Suppressor macrophage (primary cell): ENCODE results near the gene SCG5.

Source experiments
- DNase-seq, 4 experiments: peaks; one replicate each; pipeline ENCODE4 v3.0.0-alpha.2; 2020 to 2022

SCG5 gene

DNA sequence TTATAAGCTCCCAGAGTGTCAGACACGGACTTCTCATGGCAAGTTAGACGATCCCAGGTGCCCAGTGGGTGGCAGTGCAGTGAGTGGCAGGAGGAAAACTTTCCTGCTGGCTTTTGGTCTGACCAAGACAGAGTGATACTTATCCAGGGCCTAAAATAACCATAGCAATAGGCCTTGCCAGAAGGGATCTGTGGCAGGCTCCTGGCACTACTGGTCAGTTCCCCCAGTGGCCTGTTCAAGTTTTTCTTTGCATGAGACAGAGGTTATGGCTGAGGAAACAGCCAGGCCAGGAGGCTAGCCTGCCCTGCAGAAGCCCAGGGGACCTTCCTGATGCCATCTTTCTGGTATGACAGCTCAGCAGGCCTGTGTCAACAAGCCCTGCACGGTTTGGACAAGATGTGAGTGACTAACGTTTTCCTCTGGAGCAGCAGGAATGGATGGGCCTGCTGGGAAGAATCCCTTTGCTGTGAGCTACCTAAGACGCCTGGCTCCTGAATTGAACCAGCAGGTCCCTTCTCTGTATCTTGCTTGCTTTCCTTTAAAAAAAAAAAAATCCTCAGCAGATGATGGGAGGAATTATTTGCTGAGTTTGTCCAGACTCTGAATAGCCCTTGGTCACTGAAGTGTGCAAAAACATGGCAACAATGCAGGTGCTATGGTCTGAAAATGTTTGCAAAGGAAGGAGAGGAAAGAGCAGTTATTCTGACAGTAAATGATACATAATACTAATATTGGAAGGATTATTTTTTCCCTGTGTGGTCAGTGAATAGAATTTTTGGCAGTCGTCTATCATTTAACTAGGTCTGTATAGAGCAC is 18.0 kb downstream of the SCG5 start:
- no peak for DNase-seq

DNA sequence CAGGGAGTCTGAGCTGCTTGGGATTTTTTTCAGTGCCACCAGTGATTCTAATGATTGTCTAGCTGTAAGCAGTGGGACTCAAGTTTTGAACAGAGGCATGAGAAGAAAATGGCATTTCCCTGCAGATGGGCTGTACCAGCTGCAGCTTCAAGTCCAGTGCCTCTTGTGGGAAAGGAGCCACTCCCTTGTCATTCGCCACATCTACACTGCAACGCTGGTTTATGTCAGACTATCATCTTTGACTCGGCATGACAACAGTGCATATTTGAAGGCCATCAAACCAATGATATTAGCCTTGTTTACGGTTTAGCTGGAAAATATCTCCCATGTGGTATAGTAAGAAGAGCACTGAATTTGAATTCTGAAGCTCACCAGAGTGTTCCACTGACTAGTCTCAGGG is 22.2 kb downstream of the SCG5 start:
- no peak for DNase-seq

DNA sequence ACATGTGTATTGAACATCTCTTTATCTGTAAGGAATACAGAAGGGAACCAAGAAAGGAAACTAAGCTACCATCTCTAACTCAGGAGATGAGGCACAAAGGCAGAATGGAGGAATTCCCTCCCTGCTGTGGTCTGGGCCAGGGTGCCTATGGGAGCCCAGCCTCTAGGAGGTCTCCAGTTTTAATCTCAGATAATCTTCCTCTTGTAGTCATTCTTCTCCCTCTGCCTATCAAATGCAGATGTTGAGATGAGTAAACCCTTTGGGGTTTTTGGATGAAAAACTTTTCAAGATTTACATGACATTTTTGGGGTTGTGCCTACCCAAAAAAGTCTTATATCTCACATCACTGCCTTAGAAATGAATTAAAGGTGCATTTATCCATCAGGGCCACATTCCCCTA is 23.3 kb downstream of the SCG5 start:
- DNase-seq: no peak

DNA sequence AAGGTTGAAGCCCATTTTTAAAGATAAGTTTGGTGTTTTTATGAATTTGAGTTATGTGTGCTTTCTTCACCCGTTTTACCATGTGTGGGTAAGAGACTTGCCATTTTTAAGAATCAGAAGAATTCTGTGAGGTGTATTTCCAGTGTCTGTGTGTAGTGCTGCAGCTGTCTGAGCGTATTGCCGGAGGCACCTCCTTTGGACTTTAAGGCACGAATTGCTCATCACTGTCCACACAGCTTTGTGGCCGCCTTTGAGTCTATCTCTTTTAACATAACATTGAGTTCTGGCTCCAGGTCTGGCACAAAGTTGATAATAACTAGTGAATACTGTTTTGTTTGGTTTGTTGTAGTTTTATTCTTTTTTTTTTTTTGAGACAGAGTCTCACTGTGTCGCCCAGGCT is 25.8 kb downstream of the SCG5 start:
- DNase-seq: no peak

DNA sequence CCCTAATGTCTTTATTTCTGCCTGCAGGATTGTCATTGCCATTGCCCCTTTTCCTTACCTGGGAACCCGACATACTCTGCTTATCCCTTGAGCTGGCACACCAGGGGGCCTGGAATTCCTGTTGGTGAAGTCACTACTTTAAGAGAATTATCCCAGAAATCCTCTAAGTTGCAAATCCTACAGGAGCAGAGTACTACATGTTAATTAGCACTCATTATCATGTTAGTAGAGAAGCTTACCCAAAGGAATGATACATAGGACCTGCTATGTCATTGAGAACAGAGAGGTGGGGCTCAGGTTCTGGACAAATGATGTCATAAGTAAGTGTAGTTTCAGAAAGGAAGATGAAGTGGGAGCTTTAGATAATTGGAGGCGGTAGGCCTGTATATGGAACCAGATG is 27.4 kb downstream of the SCG5 start:
- no peak for DNase-seq

DNA sequence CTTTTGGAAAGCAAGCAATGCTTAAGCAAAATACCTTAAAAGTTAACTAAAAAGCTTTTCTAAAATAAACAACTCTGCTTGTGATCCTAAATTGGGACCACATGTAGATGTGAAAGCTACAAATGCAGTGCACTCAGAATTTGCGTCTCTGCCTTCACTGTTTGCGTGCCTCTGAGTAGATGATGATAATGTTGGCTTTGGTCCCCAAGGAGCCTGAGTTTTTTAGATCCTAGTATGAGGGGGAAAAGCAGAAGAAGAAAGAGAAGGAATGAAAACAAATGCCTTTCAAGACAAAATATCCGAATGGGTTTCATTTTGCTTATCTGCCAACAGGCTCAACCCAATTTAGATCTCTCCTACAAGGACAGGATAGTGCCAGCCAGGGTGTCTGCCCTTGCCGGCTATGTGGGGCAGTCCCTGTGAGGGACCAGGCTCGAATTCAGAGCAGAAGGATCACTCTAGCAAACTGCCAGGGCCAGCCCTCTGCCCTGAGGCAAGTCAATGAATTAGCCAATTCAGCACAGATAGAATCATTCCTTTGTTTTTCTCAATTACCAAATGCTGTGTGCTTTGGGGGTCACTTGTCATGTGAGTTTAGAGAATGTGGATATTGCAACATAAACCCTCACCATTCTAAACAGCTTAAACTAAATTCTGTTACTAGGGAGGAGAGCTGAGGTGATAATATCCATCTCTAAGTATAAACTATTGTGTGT is 28.5 kb downstream of the SCG5 start:
- no peak for DNase-seq

DNA sequence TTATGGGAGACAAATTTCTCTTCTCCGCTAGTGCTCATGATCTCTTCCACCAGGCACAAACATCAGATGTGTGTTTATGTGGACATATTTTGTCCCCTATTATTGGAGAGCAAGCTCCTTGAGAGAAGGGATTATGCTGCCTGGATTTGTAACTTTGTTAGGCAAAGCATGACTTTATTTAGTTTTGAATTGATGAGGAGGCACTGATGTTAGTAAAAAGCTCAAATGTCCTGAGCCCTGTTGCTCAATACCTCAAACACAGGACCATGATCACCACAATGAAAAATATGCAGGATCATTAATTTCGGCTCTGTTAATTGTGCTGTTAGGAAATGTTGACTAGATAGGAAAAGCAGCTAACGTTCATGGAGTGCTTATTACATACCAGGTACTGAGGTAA is 29.1 kb downstream of the SCG5 start:
- DNase-seq: no peak

DNA sequence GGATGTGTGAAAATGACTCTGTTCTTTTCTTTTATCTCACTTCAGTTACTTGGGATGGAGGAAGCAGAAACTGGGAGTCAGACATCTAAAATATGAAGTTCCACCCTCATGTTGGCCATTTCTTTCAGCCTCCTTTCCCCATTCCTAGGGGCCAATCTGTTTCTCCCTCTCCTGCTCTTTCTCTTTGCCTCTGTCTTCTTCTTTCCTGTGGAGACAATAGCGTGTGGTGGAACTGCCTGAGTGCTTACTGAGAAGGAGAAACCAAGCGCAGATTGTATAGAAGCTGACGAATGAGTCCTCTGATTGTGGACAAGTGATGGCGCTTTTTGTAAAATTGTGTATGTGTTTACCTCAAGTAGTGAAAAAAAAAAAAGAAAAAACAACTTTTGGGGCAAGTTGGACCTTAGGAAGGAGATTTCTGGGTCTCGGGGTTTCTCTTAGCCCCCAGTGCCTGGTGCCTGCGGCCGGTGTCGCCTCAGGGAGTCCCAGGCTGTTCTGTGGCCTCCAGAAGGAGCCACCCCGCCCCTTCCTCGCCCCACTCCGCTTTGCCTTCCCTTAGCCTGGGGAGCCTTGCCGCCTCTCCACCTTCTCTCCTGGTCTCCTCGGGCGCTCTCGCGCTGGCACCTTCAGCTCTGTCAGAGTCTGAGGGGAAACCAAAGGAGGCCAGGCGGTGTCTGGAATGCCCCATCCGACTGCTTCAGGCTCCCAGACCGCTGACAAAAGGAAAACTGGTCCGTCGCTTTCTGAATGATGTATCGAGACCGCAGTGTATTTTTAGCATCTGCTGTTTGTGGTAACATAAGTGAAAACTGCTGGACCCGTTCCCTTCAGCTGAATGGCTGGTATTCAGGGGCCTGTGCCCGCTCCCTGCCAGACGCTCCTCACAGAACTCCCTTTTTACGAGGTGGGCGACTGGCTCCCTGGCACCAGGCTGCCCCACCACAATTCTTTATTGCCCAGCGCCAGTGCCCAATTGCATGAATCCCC is 30.1 kb downstream of the SCG5 start:
- DNase-seq: no peak

DNA sequence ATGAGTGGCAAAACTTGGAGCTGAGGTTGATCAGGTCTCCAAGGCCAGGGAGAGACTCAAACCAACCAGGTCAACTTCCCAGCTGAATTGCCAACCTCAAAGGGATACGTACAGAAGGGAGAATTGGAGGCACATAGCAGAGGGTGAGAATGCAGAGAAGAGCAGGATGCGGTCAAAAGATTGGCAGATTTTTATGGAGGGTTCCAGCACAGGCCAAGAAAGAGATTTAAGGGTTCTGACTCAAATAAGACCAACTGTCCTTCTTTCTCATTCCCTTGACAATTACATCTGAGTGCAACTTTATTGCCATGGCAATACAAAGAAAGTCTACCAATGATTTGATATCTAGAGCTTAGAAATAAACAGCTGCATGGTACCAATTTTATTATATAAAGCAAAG is 33.2 kb downstream of the SCG5 start:
- DNase-seq: no peak

DNA sequence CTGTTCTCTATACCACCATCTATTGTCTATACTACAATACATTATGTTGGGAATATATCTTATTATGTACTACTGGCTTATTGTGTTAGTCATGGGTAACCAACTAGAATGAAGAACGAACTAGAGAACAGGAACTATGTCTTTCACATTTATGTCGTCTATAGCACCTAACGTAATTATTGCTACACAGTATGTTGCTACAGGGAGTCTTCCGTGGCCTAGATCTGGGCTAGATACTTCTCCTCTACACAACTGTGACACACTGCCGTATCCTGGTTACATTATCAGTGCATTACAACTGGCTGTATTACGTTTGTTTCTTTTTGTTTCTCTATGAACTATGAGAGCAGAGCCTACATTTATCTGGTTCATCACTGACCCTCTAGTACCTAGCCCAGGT is 34.0 kb downstream of the SCG5 start:
- peak; percentile 45 to 84 (median 70) for DNase-seq

DNA sequence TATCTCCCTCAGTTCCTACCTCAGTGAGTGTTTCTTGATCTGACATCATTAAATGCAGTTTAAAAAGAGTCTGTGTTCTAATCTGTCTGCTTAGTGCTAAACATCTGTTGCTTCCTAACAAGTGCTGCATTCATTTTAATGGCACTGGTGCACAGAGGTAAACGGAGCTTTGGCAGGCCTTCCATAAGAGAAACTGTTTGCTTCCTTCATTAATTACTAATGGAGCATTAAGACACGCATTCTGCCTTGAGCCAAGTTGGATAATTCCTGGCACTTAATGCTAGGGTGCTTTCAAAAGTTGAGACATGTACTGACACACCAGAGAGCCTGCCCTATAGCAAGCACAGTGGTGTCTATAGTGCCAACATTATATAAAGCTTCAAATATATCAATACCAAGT is 34.7 kb downstream of the SCG5 start:
- no peak for DNase-seq

DNA sequence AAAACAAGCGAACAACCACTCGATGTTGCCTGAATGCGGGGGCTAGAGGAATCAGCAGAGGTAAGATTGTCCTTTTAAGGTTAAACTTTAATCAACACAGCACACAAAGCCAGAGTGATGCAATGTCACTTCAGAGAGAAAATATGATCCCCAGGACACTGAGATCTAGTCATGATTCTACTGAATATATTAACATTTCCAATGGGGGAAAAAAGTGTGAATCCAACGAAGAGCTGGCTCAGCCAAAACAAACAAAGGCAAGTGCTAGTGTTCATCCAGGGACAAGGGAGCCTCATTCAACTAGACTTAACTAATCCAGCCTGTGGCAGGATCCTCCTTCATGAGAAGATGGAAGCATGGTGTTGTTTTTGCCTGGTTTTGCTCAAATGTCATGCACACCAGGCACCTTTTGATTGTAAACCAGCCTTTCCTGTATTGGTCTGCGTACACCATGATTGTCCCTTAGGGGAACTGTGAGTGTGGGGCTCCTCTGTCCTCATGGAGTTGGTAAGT is 35.8 kb downstream of the SCG5 start:
- no peak for DNase-seq

DNA sequence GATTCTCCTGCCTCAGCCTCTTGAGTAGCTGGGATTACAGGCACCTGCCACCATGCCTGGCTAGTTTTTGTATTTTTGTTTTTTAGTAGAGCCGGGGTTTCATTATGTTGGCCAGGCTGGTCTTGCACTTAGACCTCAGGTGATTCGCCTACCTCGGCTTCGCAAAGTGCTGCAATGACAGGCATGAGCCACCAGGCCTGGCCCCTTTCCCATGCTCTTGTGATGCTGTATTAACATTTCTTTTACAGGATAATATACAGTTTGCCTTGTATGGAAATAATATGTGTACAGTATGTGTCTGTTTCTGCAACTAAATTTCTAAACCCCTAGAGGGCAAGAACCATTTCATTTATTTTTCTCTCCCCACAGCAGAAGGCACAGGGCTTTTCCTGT is 37.8 kb downstream of the SCG5 start:
- DNase-seq: no peak

DNA sequence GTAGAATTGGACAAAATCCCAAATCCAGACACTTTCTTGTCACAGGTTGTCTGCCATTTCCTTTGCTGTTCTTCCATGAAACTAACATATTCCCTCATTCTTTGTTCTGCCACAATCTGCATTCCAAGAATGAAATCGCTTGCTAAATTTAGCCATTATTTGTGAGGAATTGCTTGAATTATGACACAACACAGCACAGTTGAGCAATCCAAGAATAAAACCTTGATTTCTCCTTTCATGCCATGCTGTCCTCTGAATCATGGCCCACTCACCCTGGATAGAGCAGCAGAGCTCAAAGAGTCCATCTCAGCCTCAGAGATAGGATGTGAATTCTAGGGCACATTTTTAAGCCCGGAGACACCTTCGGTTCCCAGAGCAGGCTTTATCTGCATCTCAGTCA is 41.1 kb downstream of the SCG5 start:
- DNase-seq: peak; percentile 56 to 77 (median 72)

DNA sequence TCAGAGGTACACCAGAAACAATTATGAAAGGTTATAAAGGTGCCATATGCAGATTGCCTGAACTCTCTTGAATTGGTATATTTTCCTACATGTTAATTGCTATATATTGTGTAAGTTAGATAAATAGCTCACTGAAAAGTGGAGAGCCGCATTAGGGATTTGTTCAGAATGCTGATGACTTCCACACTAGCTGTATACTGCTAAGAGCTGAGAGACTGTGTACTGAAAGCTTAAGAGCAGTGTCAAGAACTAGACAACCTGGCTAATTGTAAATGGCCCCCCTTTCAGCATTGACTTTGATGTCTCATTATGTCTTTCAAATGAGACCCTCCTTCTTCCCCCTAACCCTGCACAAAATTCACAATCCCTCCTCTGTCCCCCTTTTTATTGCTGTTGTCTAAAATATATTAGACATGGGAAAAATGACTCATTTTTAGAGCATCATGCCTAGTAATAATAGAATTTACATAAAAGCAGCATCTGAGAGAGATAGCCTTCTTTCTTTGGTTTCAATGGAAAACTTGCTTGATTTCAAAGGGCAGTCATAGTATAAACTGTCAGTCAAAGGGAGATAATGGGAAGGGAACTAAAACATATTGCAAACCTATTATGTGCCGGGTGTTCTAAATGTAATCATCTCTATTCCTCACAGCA is 41.6 kb downstream of the SCG5 start:
- no peak for DNase-seq

DNA sequence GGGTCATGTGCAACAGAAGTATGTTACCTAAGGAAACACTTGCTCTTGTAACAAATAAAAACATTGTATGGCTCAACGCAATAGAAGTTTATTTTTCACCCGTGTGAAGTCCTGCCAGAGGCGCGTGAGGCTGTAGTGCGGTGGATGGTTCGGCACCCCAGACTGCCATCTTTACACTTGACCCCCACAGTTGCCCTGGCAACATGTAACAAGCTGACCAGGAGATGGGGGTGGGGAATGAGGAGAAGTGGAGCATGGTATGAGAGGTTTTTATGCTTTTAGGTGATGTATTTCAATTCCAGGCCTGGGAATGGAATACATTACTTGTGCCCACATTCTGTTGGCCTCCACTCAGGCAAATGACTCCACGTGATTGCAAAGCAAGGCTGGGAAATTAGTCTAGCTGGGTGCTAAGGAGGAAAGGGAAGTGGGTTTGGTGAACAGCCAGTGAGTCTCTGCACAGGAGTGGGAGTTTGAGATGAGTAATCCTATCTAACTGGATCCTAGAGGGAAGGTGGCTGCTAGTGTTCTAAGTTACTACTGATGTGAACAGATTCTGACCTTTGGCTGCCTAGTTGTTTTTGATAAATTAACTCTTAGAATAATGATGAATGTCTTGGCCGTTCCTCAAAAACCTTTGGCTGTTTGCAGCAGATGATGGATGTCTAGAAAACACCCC is 42.5 kb downstream of the SCG5 start:
- DNase-seq: peak; percentile 80 to 95 (median 90)

DNA sequence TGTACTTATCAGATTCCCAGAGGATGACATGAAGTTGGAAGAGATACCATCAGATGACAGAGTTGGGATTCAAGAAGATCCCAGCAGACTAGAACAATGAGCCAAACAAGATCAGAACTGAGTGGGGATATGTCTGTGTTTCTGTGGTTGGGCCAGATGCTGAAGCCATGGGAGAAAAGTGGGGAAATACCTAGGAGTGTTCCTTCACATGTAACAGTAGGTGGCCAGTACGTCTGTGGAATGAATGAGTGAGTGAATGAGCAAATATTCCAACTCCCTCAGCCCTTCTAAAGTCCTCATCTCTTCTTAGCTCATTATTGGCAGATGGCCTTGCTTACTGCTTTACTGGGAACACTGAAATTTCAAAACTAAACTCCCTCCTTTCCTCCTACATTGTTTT is 44.1 kb downstream of the SCG5 start:
- no peak for DNase-seq

DNA sequence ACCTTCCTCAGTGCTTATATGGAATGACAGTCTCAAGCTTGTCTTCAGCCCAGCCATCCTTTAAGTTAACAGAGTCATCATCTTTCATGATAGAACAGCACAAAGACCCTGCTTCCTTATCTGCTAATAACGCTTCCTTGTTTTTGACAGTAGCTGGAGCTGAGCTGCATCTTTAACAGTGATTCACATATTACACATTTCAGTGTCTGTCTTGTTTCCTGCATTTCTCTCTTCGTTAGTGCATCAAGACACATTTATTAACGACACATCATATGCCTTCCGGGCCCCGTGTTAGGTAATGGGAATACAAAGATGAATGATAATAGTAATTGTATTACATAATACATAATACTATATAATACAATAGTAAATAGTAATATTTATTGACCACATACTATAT is 46.0 kb downstream of the SCG5 start:
- peak; percentile 18 to 70 (median 42) for DNase-seq

DNA sequence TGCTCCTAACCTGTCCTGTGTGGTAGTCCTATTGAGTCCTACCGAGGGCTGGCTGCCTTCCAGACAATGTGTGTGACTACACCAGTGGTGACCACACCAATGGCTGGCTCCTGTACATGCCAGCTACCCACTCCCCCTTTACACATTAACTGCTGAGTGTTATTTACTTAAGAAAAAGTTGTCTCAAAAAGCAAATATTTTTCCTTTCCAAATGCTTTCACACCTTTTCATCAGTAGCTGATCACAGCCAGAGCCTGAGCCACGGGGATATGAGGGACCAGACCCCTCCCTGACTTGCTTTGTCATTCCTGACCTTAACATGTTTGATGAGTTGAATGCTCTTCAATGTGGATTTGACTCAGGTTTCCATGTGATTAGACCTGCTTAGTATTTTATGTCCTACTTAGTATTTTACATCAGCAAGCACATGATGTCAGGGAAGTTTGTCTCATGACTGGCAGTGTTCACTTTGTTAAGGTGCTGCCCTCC is 46.7 kb downstream of the SCG5 start:
- peak in 2 of 4 experiments; percentile 35 to 41 for DNase-seq

DNA sequence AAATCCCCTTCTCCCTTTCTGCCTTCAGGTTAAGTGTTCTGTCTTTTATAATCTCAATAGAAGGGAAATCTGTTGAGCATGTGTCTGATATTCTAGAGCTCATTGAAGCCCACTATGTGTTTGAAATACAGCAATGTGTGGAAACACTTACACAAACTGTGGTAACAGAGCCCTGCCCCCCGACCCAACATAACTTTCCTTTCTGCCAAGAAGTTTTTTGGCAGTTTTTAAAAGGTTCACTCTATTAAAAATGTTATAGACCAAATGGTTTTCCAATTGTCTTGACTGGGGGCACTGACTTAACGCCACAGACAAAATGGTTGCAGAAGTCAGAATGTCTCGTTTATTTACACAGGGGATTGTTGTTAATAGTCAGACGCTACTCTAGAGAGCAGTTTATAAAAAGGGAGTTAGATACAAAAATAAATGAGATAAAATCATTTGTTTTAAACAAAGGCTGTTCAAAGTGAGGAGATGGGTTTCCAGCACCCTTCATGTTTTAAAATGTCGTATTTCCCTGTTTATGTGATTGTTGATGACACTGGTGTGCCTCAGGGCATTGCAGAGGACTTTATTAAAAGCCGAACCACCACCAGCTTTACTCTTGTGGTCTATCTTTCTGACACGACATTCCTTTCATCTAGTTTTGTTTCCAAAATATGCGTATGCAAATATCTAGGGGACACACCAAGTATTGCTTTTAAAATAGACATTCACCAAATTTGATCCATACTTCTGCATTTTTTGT is 49.6 kb downstream of the SCG5 start:
- no peak for DNase-seq

DNA sequence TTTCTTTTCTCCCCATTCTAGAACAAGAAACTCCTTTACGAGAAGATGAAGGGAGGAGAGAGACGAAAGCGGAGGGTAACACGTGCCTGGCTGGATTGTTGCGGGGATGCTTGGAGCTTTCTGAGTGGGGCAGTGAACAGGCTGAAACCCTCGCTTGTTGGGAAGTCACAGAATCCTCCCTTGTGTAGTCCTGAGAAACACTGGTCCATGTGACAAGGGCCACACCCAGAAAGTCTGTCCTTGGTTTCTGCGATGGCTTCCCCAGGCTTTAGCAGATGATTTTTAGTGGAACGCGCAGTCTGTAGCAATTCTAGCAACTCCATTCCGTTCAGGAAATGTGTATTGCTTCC is 50.2 kb downstream of the SCG5 start:
- no peak for DNase-seq
